Sigmoid colon (tissue), 4 donors: ENCODE results near the gene SEMA4G.

Experiments used
- CTCF ChIP-seq, 4 experiments: fragments of 450-650 bp in 3 of 4; fragments of 200-600 bp in 1 of 4; IDR thresholded peaks; one replicate each; pipeline ENCODE4 v1.5.1; 2016 to 2019; ENCODE audit warnings: antibody characterized with exemption in 4 of 4, mild to moderate bottlenecking in 3 of 4, moderate library complexity in 2 of 4
- EP300 ChIP-seq, 4 donors: sonication (generic); formaldehyde crosslinking; IDR thresholded peaks; one replicate each; pipeline ENCODE4 v1.6.1; 2017; ENCODE audit warnings: antibody characterized with exemption in 4 of 4
- POLR2AphosphoS5 ChIP-seq, 4 donors: sonication (generic); formaldehyde crosslinking; IDR thresholded peaks; one replicate each; pipeline ENCODE4 v1.6.1; 2017; ENCODE audit warnings: antibody characterized with exemption in 4 of 4

GRCh38 chr10:100968863-100969186 lies 479 bp upstream of the SEMA4G start:
- TF ChIP-seq CTCF (IDR thresholded peaks at IDR 0.05) (no peak), EP300 (IDR thresholded peaks at IDR 0.05) (no peak), POLR2AphosphoS5 (IDR thresholded peaks at IDR 0.05) (no peak)
